Lower leg skin (tissue), 3 donors: Measurements from ENCODE around the gene CHRNA5.

ENCODE experiments used
- POLR2A ChIP-seq, 2 donors: fragments of 450-650 bp; IDR thresholded peaks; one replicate each; pipeline ENCODE4 v1.6.1; 2016 to 2017; ENCODE audit warnings: antibody characterized with exemption in 2 of 2, mild to moderate bottlenecking in 1 of 2, moderate library complexity in 1 of 2
- TF ChIP-seq, protein P1 (sequence below), 3 donors: fragments of 450-650 bp; IDR thresholded peaks; one replicate each; pipeline ENCODE4 v1.5.1; 2016; ENCODE audit warnings: antibody characterized with exemption in 3 of 3, mild to moderate bottlenecking in 3 of 3, moderate library complexity in 2 of 3

DNA sequence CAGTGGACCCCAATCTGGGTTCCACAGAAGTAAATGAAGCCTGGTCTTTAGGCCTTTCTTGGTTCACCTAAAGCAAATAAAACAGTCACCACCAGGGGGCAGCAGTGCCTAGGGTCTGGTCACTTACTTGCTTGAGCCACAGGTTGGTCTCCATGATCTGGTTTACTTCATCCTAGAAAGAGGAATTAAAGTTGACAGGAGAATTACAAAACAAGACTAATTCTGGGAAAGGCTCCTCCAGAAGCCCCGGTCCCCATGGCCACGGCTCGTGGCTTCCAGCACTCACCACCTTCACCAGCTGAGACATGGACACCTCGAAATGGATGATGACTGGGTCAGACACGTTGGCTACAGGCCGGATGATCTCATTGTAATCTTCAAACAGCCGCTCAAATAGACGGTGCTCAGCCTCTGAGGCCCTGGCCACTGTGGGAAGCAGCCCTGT lies 53.2 kb downstream of the CHRNA5 start:
- TF ChIP-seq POLR2A (IDR thresholded peaks at IDR 0.05), result no peak
- TF ChIP-seq, protein P1, sequence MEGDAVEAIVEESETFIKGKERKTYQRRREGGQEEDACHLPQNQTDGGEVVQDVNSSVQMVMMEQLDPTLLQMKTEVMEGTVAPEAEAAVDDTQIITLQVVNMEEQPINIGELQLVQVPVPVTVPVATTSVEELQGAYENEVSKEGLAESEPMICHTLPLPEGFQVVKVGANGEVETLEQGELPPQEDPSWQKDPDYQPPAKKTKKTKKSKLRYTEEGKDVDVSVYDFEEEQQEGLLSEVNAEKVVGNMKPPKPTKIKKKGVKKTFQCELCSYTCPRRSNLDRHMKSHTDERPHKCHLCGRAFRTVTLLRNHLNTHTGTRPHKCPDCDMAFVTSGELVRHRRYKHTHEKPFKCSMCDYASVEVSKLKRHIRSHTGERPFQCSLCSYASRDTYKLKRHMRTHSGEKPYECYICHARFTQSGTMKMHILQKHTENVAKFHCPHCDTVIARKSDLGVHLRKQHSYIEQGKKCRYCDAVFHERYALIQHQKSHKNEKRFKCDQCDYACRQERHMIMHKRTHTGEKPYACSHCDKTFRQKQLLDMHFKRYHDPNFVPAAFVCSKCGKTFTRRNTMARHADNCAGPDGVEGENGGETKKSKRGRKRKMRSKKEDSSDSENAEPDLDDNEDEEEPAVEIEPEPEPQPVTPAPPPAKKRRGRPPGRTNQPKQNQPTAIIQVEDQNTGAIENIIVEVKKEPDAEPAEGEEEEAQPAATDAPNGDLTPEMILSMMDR (IDR thresholded peaks at IDR 0.05), result no peak
